GM12801 (cell line): ENCODE measurements around the gene WTIP.

Experiments
- TF ChIP-seq, protein P1 (sequence below): IDR thresholded peaks from one replicate; pipeline ENCODE4 v1.5.1; 2011; ENCODE audit warnings: control low read depth; ENCODE audit not compliant: insufficient read length; ENCODE audit errors: extremely low read depth

The WTIP gene

DNA sequence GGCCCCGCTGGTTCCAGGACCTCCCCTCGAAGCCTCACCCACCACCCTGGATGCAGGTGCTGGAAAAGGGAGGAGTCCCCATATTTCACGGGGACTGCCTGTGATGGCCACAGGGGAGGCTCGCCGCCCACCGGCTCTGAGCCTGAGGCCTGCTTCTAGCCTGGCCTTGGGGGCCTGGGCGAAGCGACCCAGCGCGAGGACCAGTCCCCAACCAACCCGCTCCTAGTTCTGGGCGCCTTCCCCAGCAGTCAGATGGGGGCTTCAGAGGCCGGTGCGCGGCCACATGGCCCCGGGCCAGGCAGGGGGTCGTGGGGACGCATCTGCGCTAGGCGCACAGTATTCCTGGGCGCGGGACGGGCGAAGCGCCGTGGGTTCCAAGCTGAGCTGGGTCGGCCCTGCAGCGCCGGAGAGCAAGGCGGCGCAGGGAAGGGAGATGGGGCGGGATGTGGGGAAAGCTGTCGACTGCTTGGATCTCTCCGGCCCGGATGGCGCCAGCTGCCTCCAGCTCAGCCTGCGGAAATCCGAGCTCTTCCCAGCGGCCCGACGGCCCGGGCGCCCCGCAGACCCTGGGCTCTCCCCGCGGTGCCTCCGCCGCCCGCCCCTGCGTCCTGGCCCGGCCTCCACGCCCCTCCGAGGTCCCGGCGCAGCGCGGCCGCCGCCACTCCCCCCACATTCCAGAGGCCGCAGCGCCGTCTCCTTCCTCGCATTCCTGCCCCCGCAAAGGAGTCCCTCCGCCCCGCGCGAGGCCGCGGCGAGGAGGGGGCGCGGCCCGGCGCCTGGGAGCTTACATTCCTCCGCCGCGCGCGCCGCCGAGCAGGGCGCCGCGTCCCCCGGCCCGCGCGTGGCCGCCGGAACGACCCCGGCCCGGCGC lies at the start of gene WTIP:
TSS of gene WTIP (plus strand) at position 788 of the 871 bp plus-strand sequence. CDS start 217 bp downstream, outside the sequence.
- TF ChIP-seq, protein P1, sequence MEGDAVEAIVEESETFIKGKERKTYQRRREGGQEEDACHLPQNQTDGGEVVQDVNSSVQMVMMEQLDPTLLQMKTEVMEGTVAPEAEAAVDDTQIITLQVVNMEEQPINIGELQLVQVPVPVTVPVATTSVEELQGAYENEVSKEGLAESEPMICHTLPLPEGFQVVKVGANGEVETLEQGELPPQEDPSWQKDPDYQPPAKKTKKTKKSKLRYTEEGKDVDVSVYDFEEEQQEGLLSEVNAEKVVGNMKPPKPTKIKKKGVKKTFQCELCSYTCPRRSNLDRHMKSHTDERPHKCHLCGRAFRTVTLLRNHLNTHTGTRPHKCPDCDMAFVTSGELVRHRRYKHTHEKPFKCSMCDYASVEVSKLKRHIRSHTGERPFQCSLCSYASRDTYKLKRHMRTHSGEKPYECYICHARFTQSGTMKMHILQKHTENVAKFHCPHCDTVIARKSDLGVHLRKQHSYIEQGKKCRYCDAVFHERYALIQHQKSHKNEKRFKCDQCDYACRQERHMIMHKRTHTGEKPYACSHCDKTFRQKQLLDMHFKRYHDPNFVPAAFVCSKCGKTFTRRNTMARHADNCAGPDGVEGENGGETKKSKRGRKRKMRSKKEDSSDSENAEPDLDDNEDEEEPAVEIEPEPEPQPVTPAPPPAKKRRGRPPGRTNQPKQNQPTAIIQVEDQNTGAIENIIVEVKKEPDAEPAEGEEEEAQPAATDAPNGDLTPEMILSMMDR, result no peak

DNA sequence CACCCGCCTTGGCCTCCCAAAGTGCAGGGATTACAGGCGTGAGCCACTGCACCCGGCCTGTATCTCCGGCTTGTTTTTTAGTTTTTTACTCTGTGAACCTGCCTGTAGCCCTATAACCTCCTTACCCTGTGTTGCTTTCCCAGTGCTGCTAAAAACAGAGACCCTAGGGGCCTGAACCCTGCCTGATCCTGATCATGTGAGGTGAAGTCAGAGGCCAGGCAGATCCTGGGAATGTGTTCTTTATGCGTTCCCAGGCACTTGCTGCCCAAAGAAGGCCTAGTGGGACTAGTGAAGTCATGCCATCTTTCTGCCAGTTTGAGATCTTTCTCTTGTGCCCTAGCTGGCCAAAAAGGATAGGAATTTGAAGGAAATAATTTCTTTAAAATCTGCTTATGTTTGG lies 48.8 kb upstream of the WTIP start:
- TF ChIP-seq, protein P1, result no peak

DNA sequence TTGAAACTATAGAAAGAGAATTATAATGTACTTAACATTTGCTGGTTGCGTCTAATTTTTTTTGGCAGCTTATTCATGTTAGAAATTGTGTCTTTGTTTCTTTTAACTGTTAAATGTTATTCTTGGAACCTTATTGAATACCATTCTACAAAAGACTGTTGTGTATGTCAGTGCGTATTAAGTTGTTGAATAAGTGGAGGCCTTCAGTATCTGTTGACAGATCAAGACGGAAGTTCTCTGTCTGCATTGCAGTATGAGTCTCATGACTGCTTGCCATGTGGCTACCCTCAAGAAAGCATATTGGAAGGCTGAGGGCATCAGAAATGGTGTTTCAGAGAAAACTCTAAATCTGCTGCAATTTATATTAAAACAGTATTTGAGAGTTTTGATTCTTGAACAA lies 44.8 kb upstream of the WTIP start:
- TF ChIP-seq, protein P1, result no peak

DNA sequence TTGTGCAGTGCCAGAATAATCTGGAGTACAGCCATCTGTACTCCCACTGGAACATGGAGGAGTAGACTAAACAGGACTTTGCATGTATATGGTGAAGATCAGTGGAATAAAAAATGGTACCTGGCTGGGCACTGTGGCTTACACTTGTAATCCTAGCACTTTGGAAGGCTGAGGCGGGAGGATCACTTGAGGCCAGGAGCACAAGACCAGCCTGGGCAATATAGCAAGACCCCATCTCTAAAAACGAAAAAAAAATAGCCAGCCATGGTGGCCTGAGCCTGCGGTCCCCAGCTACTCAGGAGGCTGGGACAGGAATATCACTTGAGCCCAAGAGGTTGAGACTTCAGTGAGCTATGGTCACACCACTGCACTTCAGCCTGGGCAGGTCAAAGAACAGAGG lies 33.4 kb upstream of the WTIP start:
- TF ChIP-seq, protein P1, result no peak

DNA sequence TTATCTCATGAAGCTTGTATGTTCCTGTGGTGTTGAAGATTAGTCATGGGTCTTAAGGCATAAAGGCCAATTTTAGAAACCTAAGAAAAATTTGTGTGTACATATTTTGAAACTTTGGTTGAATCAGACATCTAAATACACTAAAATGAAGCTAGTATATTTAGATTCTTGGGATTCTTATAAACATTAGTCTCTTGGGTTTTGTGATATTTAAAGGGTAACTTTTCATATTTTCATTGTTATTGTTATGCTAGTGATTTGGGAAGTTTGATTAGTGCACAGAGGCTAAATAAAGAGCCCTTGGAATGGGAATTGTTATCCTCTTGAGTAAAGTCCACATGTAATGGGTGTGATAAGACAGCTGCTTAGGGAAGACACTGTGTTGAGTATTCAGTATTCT lies 28.8 kb upstream of the WTIP start:
- TF ChIP-seq, protein P1, result no peak

DNA sequence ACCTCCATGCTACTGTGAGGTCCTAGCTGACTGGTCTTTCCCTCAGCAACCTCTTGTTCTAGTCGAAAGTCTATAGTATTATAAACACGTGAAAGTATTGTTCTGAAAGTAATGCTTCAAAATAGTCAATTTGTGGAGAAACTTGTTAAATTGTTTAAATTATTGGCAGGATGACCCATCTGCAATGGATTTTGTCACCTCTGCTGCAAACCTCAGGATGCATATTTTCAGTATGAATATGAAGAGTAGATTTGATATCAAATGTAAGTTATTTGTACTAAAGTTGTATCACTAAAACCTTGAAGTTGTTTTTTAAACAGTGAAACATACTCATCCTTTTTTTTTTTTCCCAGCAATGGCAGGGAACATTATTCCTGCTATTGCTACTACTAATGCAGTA lies 27.5 kb upstream of the WTIP start:
- TF ChIP-seq, protein P1, result no peak

DNA sequence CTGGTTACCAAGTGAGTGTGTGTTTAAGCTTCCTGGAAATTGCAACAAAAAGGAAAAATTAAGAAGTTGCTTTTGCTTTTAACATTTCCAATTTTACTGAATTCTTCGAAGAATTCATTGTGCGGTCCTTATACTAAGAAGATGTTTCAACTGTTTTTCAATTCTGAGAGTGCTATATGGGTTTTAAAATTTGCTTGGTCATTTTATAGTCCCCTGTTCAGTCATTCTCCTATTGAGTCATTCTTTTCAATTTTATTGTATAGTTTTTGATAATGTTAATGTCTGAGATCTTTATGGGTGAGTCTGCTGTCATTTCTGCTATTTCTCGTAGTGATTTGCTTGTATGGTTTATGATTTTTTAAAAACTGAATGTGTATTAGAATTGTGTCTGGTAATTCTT lies 26.9 kb upstream of the WTIP start:
- TF ChIP-seq, protein P1, result no peak
